ENCODE measurements around the gene MAGI1. TPM values are rescaled to one million over a fixed set of nuclear protein-coding genes. Genes with fewer than 3 reads are reported as not detected.
"Not testable (repeated sequence)": the region's sequence is repeated elsewhere in the genome, so short reads cannot be mapped to it uniquely, and the experiment has no call there.

Gene MAGI1
- total RNA-seq, 2 experiments from 2014 or later, result not detected

- no peak for DNase-seq
- Mint-ChIP-seq H3K36me3 (ENCODE audit: low read depth) (no peaks in the 10 kb centered on the region), H3K4me3 (no peak overlapping the region), H3K4me1 (ENCODE audit: low read depth) (no peaks in the 10 kb centered on the region), H3K27me3 (ENCODE audit: low read depth) (no peaks in the 10 kb centered on the region), H3K27ac (no peak overlapping the region), H3K9me3 (no peaks in the 10 kb centered on the region)
- intact Hi-C loops (cut with micrococcal nuclease), result no loop called here
- CTCF ChIA-PET, result no interaction called here
Measured at GRCh38 chr3:65534805-65535204, 503.9 kb downstream of the MAGI1 start.

GRCh38 chr3:65532749-65533148, 506.0 kb downstream of the MAGI1 start:
- Mint-ChIP-seq H3K36me3 (ENCODE audit: low read depth) (no peaks in the 10 kb centered on the region), H3K4me1 (ENCODE audit: low read depth) (no peaks in the 10 kb centered on the region), H3K27ac (no peak overlapping the region), H3K9me3 (peaks cover 2% of the 10 kb centered on the region), H3K27me3 (ENCODE audit: low read depth) (no peaks in the 10 kb centered on the region), H3K4me3 (no peak overlapping the region)
- DNase-seq, result no peak
- CTCF ChIA-PET, result no interaction called here
- intact Hi-C loops (cut with micrococcal nuclease), result no loop called here

GRCh38 chr3:65532215-65532614, 506.5 kb downstream of the MAGI1 start:
- intact Hi-C loops (cut with micrococcal nuclease), result no loop called here
- H3K27me3 Mint-ChIP-seq (ENCODE audit: low read depth), result no peaks in the 10 kb centered on the region
- no peak overlapping the region for H3K4me3 Mint-ChIP-seq
- DNase-seq, result no peak
- no peaks in the 10 kb centered on the region for H3K36me3 Mint-ChIP-seq (ENCODE audit: low read depth)
- CTCF ChIA-PET, result no interaction called here
- H3K27ac Mint-ChIP-seq, result no peak overlapping the region
- peaks cover 2% of the 10 kb centered on the region for H3K9me3 Mint-ChIP-seq
- H3K4me1 Mint-ChIP-seq (ENCODE audit: low read depth), result no peaks in the 10 kb centered on the region

- Mint-ChIP-seq H3K36me3 (ENCODE audit: low read depth) (no peaks in the 10 kb centered on the region), H3K9me3 (peaks cover 2% of the 10 kb centered on the region), H3K27ac (no peak overlapping the region), H3K4me1 (ENCODE audit: low read depth) (no peaks in the 10 kb centered on the region), H3K4me3 (no peak overlapping the region), H3K27me3 (ENCODE audit: low read depth) (no peaks in the 10 kb centered on the region)
- DNase-seq, result no peak
- CTCF ChIA-PET, result no interaction called here
- intact Hi-C loops (cut with micrococcal nuclease), result no loop called here
Measured at GRCh38 chr3:65531499-65531898, 507.2 kb downstream of the MAGI1 start.

GRCh38 chr3:65526656-65527055, 512.1 kb downstream of the MAGI1 start:
- H3K27ac Mint-ChIP-seq, result no peak overlapping the region
- H3K4me1 Mint-ChIP-seq (ENCODE audit: low read depth), result no peaks in the 10 kb centered on the region
- H3K4me3 Mint-ChIP-seq, result no peak overlapping the region
- no peaks in the 10 kb centered on the region for H3K27me3 Mint-ChIP-seq (ENCODE audit: low read depth)
- peaks cover 2% of the 10 kb centered on the region for H3K9me3 Mint-ChIP-seq
- CTCF ChIA-PET, result no interaction called here
- no peak for DNase-seq
- intact Hi-C loops (cut with micrococcal nuclease), result no loop called here
- no peaks in the 10 kb centered on the region for H3K36me3 Mint-ChIP-seq (ENCODE audit: low read depth)

DNA sequence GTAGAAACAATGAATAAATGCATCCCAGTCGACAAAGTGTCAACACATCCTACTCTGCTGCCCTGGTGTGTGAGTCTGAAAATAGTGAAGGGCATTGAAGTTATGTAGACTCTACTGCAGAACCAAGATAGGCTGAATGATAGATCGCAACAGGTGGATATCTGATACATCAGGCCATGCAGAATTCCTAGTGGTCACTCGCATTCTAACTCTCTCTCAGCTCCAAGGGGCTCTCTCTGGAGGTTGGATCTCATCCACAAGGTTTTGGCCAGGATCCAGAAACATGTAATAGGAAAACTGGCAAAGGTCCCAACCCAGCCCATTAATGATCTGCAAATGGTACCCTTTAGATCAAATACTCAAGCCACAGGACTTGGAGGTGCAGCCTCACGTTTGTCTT, 514.1 kb downstream of the MAGI1 start:
- no peaks in the 10 kb centered on the region for H3K36me3 Mint-ChIP-seq (ENCODE audit: low read depth)
- no peaks in the 10 kb centered on the region for H3K4me1 Mint-ChIP-seq (ENCODE audit: low read depth)
- H3K27ac Mint-ChIP-seq, result no peak overlapping the region
- no peak for DNase-seq
- H3K4me3 Mint-ChIP-seq, result no peak overlapping the region
- CTCF ChIA-PET, result no interaction called here
- no peaks in the 10 kb centered on the region for H3K27me3 Mint-ChIP-seq (ENCODE audit: low read depth)
- H3K9me3 Mint-ChIP-seq, result peaks cover 2% of the 10 kb centered on the region
- intact Hi-C loops (cut with micrococcal nuclease), result no loop called here

DNA sequence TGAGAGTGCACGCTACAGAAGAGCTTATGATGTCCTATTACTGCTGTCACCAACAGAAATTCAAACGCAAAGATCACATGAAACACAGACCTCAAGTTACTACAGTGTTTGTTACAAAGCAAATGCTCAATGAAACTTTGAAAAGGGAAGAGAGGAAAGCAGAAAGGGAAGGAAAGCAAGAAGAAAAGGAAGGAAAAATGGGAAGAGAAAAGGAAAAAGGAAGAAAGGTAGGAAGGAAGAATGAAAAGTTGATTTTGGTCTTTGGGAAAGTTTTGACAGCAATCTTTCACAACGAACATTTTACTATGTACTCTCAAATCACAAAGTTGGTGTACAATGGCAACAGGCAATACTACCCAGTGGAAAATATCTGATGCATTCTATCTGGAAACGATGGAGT, 514.8 kb downstream of the MAGI1 start:
- CTCF ChIA-PET, result no interaction called here
- Mint-ChIP-seq H3K27ac (no peak overlapping the region), H3K4me1 (ENCODE audit: low read depth) (no peaks in the 10 kb centered on the region), H3K27me3 (ENCODE audit: low read depth) (no peaks in the 10 kb centered on the region), H3K9me3 (peaks cover 3% of the 10 kb centered on the region), H3K36me3 (ENCODE audit: low read depth) (no peaks in the 10 kb centered on the region), H3K4me3 (no peak overlapping the region)
- DNase-seq, result no peak
- intact Hi-C loops (cut with micrococcal nuclease), result no loop called here

DNA sequence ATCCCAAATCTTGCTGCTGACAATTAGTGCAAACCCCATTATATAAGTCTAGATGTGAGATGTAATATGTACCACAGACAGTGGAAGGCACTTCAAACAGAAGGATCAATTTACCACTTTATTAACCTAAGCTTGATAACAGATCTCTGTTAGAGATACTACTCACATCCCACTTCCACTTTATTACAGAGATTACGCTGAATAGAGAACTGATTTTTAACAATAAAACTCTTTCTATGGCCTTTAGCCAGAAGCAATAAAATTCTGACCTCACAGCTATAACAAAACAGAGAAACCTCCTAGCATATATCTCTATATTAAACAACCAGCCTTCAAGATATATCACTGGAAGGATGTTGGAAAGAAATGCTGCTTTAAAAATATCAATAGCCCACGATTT, 517.7 kb downstream of the MAGI1 start:
- CTCF ChIA-PET, result no interaction called here
- peaks cover 8% of the 10 kb centered on the region for H3K9me3 Mint-ChIP-seq
- no peak overlapping the region for H3K4me3 Mint-ChIP-seq
- H3K27me3 Mint-ChIP-seq (ENCODE audit: low read depth), result no peaks in the 10 kb centered on the region
- DNase-seq, result no peak
- no peaks in the 10 kb centered on the region for H3K4me1 Mint-ChIP-seq (ENCODE audit: low read depth)
- H3K27ac Mint-ChIP-seq, result no peak overlapping the region
- no peaks in the 10 kb centered on the region for H3K36me3 Mint-ChIP-seq (ENCODE audit: low read depth)
- intact Hi-C loops (cut with micrococcal nuclease), result no loop called here

DNA sequence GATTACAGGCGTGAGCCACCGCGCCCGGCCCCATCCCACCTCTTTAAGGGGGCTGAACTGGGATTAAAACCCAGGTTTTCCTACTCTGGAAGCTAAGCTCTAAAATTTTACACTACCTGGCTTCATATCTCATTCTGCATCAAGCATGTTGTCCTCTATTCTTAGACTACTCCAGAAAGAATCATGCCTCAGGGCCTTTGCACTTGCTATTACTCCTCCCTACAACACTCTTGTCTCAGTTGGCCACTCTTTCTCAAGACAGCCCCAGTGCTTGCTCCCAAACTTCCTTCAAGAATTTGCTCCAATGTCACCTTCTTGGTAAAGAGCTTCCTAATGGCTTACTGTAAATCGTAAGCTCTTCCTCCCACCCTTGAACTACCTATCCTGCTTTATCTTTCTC, 521.7 kb downstream of the MAGI1 start:
- intact Hi-C loops (cut with micrococcal nuclease), result no loop called here
- H3K4me3 Mint-ChIP-seq, result no peak overlapping the region

GRCh38 chr3:65514317-65514716, 524.4 kb downstream of the MAGI1 start:
- H3K9me3 Mint-ChIP-seq; DNase-seq; intact Hi-C loops (cut with micrococcal nuclease); H3K27ac Mint-ChIP-seq; H3K36me3 Mint-ChIP-seq (ENCODE audit: low read depth); H3K4me1 Mint-ChIP-seq (ENCODE audit: low read depth); H3K27me3 Mint-ChIP-seq (ENCODE audit: low read depth); H3K4me3 Mint-ChIP-seq; CTCF ChIA-PET: not testable (repeated sequence)

More for the DNA sequence above, 521.7 kb downstream of the MAGI1 start:
- CTCF ChIA-PET, result no interaction called here
- H3K36me3 Mint-ChIP-seq (ENCODE audit: low read depth), result no peaks in the 10 kb centered on the region
- no peaks in the 10 kb centered on the region for H3K27me3 Mint-ChIP-seq (ENCODE audit: low read depth)
- DNase-seq, result no peak
- no peak overlapping the region for H3K27ac Mint-ChIP-seq
- H3K4me1 Mint-ChIP-seq (ENCODE audit: low read depth), result no peaks in the 10 kb centered on the region
- peaks cover 8% of the 10 kb centered on the region for H3K9me3 Mint-ChIP-seq

- H3K9me3 Mint-ChIP-seq; H3K4me1 Mint-ChIP-seq (ENCODE audit: low read depth); H3K4me3 Mint-ChIP-seq; CTCF ChIA-PET; DNase-seq; H3K36me3 Mint-ChIP-seq (ENCODE audit: low read depth); H3K27ac Mint-ChIP-seq; H3K27me3 Mint-ChIP-seq (ENCODE audit: low read depth); intact Hi-C loops (cut with micrococcal nuclease): not testable (repeated sequence)
Measured at GRCh38 chr3:65509423-65509794, 529.3 kb downstream of the MAGI1 start.

DNA sequence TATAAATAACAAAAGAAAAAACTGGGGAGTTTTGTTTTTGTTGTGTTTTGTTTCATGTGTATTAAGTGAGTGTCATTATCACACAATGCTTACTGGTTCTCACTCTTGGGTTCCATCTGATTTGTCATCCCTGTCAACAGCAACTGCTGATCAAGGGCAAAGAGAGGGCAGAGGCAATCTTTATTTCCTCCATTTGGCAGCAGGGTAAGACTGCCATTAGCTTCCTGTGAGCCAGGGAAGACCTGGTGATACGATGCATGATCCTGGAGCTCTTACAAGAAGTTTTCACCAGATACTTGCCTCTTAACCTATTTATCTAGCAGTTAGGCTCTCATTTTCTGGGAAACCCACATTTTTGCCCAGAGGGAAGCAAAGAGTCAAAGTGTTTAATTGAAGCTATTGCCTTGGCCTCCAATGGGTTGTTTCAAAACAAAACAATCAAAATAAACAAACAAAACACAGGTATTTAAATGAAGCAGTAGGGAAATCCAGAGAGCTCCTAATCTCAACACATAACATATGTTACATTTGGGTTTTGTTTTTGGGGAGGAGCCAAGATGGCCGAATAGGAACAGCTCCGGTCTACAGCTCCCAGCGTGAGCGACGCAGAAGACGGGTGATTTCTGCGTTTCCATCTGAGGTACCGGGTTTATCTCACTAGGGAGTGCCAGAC, 529.8 kb downstream of the MAGI1 start:
- no peak for DNase-seq
- Mint-ChIP-seq H3K36me3 (ENCODE audit: low read depth) (no peaks in the 10 kb centered on the region), H3K27ac (no peak overlapping the region), H3K4me3 (no peak overlapping the region), H3K4me1 (ENCODE audit: low read depth) (no peaks in the 10 kb centered on the region), H3K27me3 (ENCODE audit: low read depth) (no peaks in the 10 kb centered on the region), H3K9me3 (peaks cover 2% of the 10 kb centered on the region)
- intact Hi-C loops (cut with micrococcal nuclease), result no loop called here
- CTCF ChIA-PET, result no interaction called here

- Mint-ChIP-seq H3K27me3 (ENCODE audit: low read depth) (no peaks in the 10 kb centered on the region), H3K4me1 (ENCODE audit: low read depth) (no peaks in the 10 kb centered on the region), H3K9me3 (peaks cover 2% of the 10 kb centered on the region), H3K4me3 (no peak overlapping the region), H3K27ac (no peak overlapping the region), H3K36me3 (ENCODE audit: low read depth) (no peaks in the 10 kb centered on the region)
- CTCF ChIA-PET, result interaction anchor here (0.7 kb wide), 1 partner anchor 100 kb away, joined by 3 read pairs; no protein-coding TSS in a partner anchor
- intact Hi-C loops (cut with micrococcal nuclease), result no loop called here
- no peak for DNase-seq
Measured at GRCh38 chr3:65507437-65507836, 531.3 kb downstream of the MAGI1 start.

DNA sequence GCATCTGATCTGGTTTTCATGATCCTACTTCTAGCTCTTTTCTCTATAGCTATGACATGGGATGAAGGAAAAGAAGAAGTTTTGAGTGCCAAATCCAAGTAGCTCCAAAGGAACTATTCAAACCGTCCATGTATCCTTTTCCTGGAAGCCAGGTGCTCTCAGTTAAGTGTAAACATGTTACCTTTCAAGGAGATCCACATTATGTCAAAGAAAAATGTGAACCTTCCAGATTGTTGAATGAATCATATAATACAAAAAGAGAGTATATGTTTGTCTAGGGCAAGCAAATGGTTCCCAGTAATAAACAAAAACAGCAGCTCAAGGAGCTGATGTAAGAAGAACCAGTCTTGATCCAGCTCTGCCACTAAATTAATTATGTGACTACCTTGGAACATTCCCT, 534.9 kb downstream of the MAGI1 start:
- H3K4me1 Mint-ChIP-seq (ENCODE audit: low read depth), result no peaks in the 10 kb centered on the region
- DNase-seq, result no peak
- CTCF ChIA-PET, result no interaction called here
- H3K27me3 Mint-ChIP-seq (ENCODE audit: low read depth), result no peaks in the 10 kb centered on the region
- no peak overlapping the region for H3K4me3 Mint-ChIP-seq
- no peaks in the 10 kb centered on the region for H3K36me3 Mint-ChIP-seq (ENCODE audit: low read depth)
- H3K9me3 Mint-ChIP-seq, result peaks cover 3% of the 10 kb centered on the region
- intact Hi-C loops (cut with micrococcal nuclease), result no loop called here
- no peak overlapping the region for H3K27ac Mint-ChIP-seq
